BJ (cell line): ENCODE data around the gene HDHD3. TPM values are rescaled to one million over a fixed set of nuclear protein-coding genes. Genes with fewer than 3 reads are reported as not detected.

Source experiments
- CTCF ChIA-PET: fragments of 350-600 bp; formaldehyde crosslinking; extraction: SDS; loops from one replicate; lab custom pipeline; 2021; ENCODE audit warnings: antibody characterized with exemption, inconsistent platforms; lab: Yijun Ruan, JAX
- POLR2A ChIA-PET: fragments of 300-600 bp; sonication (Branson Sonifier 250); formaldehyde crosslinking; extraction: SDS; loops from one replicate; lab custom pipeline; 2021; ENCODE audit warnings: antibody characterized with exemption; lab: Charles Lee
- DNase-seq: peaks from one replicate; pipeline ENCODE4 v3.0.0-alpha.2; 2011; ENCODE audit warnings: low read depth
- H3K27me3 ChIP-seq: 2 replicates; pipeline ENCODE4 v1.6.0; 2011; ENCODE audit warnings: low read length; ENCODE audit not compliant: control insufficient read depth, insufficient read depth
- H3K36me3 ChIP-seq: 2 replicates; pipeline ENCODE4 v1.5.1; 2011; ENCODE audit warnings: low read length; ENCODE audit not compliant: control insufficient read depth, insufficient read depth
- H3K4me3 ChIP-seq: 2 replicates; pipeline ENCODE4 v1.5.1; 2011; ENCODE audit warnings: low read depth, mild to moderate bottlenecking, control low read depth, low read length
- polyA plus RNA-seq: library from polyadenylated mRNA; depleted of rRNA; stranded (reverse); fragments of >200 nt; gene quantifications from 2 replicates; pipeline ENCODE4 v1.2.3, GENCODE V29; 2011
- TF ChIP-seq, protein P1 (sequence below): IDR thresholded peaks from 2 replicates; pipeline ENCODE4 v1.5.1; 2011; ENCODE audit warnings: low read depth, mild to moderate bottlenecking, control low read depth, inconsistent platforms, low read length, moderate library complexity; ENCODE audit not compliant: insufficient read depth

Gene HDHD3
- polyA plus RNA-seq, 1 experiment: 14.2 TPM

DNA sequence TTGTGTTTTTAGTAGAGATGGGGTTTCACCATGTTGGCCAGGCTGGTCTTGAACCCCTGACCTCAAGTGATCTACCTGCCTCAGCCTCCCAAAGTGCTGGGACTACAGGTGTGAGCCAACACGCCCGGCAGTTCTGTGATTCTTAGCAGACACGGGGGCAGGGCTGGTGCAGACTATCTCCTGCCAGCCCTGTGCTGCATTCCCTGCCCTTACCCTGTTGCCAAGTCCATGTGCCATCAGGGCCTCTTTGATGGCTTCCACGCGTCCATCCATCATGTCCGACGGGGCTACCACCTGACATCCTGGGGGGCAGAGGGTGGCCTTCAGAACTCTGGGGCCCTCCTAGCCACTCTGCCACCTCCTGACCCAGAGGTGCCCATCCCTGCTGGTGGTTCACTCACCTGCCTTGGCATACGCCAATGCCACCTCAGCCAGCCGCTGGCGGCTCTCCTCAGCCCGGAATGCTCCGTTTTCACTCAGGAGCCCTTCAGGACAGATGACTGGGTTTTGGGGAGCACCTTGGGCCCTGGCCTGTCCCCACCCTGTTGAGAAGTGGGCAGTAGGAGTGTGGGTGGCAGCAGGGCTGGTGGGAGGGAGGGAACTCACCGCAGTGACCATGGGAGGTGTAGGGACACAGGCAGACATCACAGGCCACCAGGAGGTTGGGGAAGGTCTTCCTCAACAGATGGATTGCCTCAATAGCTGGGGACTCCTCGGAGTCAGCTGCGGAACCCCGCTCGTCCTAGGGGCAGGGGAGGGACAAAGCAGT is 13.6 kb upstream of the HDHD3 start:
- H3K4me3 ChIP-seq: no peak overlapping the region
- ChIA-PET POLR2A (no interaction called here), CTCF (interaction anchor here (1.3 kb wide), 1 partner anchor 10 kb away, joined by 4 read pairs; the partner anchor contains the start of gene ALAD)
- H3K36me3 ChIP-seq: peaks cover 23% of the 10 kb centered on the region
- H3K27me3 ChIP-seq: no peaks in the 10 kb centered on the region
- TF ChIP-seq, protein P1, sequence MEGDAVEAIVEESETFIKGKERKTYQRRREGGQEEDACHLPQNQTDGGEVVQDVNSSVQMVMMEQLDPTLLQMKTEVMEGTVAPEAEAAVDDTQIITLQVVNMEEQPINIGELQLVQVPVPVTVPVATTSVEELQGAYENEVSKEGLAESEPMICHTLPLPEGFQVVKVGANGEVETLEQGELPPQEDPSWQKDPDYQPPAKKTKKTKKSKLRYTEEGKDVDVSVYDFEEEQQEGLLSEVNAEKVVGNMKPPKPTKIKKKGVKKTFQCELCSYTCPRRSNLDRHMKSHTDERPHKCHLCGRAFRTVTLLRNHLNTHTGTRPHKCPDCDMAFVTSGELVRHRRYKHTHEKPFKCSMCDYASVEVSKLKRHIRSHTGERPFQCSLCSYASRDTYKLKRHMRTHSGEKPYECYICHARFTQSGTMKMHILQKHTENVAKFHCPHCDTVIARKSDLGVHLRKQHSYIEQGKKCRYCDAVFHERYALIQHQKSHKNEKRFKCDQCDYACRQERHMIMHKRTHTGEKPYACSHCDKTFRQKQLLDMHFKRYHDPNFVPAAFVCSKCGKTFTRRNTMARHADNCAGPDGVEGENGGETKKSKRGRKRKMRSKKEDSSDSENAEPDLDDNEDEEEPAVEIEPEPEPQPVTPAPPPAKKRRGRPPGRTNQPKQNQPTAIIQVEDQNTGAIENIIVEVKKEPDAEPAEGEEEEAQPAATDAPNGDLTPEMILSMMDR: no peak
- DNase-seq: no peak

DNA sequence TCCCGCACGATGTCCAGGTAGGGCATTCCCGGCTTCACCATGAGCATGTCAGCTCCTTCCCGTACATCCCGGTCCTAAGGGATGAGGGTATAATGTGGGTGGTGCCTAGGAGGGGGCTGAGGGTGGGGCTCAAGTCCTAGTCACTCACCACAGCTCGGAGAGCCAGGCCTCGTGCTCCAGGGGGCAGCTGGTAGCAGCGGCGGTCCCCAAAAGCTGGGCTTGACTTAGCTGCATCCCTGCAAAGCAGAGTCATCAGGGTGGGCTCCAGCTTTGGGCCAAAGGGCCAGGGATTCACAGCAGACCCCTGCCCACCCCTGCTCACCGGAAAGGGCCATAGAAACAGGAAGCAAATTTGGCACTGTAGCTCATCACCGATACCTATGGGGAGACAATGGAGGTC is 12.7 kb upstream of the HDHD3 start:
- no peak overlapping the region for H3K4me3 ChIP-seq
- TF ChIP-seq, protein P1: no peak
- H3K27me3 ChIP-seq: no peaks in the 10 kb centered on the region
- CTCF ChIA-PET: no interaction called here
- DNase-seq: no peak
- H3K36me3 ChIP-seq: peaks cover 23% of the 10 kb centered on the region
- POLR2A ChIA-PET: no interaction called here

DNA sequence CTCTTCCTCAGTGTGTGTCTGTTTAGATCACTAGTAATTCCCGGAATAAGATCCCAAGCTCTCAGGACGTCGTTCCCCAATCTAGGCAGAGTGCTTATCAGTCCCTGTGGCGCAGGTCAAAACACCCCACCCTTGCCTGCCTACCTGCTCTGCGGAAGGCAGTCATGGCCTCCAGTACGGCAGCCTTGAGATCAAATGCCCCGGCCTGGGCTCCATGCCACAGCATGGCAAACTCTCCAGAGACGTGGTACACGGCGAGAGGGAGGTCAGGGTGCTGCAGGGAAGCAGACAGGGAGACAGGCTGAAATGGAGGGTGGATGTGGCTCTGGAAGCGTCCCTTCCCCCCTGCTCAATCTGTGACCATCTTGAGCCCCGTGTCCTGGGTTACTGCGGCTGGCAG is 12.0 kb upstream of the HDHD3 start:
- DNase-seq: no peak
- POLR2A ChIA-PET: no interaction called here
- TF ChIP-seq, protein P1: no peak
- H3K36me3 ChIP-seq: peaks cover 23% of the 10 kb centered on the region
- H3K27me3 ChIP-seq: no peaks in the 10 kb centered on the region
- H3K4me3 ChIP-seq: no peak overlapping the region
- CTCF ChIA-PET: interaction anchor here (1.0 kb wide), 1 partner anchor 10 kb away, joined by 4 read pairs; no protein-coding TSS in a partner anchor

DNA sequence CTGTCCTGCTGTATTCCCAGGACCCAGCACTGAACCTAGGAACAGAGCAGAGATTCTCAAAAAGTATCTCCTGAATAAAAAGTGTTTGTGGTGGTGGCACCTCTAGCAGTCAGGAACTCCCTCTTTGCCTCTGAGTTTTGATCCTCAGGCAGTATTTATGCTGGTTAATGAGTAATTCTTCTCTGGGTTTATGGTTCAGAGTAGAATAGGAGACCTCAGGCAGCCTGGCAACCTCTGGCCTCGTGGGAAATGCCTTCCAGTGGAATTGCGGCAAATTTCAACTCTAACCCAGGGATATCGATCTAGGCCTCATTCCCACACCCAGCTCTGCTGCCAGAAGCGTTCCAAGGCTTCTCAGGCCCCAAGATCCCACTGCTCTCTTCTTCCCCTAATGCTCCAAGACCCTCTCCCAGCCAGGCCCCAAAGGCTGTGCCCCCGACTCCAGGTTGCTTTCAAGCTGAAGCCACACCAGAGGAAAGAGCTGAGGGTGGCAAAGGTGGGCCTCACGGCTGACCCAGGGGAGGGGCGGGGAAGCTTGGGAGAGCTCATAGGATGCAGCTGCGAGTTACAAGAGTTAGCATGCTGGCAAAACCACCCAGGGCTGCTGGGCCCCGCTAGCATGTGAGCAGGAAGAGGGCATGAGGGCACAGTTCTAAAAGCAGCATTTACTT is 10.9 kb upstream of the HDHD3 start:
- H3K36me3 ChIP-seq: peaks cover 22% of the 10 kb centered on the region
- no peak for DNase-seq
- ChIA-PET CTCF (interaction anchor here (1.0 to 1.9 kb wide), 2 partner anchors 11 to 13 kb away, joined by 4 to 6 read pairs; partner anchors contain the start of gene ALAD), POLR2A (no interaction called here)
- H3K27me3 ChIP-seq: no peaks in the 10 kb centered on the region
- TF ChIP-seq, protein P1: no peak
- H3K4me3 ChIP-seq: no peak overlapping the region

DNA sequence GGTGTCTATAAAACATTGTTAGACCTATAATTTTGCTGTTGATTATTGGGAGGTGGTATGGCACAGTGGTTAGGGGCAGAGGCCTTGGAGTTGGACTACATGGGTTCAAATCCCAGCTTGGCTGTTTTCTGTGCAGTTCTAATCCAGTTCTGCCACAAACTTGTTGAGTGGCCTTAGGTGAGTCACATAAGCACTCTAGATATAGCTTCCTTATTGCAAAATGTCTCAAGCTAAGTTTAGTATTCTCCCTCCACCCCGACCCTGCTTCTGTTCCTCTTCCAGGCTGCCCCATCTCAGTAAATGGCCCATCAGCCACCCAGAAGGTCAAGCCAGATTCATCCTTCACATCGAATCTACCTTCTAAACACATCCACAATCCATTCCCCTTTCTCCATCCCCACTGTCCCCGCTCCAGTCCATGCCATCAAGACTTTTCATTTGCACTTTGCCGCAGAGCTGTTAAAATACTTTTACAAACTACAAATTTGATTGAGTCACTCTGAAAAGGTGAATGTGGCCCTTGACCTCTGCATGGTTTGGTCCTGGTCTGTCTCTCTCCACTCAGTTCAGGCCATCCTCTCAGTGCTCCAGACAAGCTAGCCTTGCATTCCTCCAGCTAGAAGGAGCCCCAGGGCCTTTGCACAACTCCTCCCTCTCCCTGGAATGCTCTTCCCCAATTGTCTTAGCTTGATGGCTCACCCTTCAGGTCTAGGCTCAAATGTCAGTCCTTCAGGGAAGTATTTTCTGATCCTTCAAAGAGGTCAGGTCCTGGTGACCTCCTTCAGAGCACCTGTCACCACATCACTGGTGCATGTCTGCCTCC is 10.0 kb upstream of the HDHD3 start:
- Histone ChIP-seq H3K36me3 (peaks cover 21% of the 10 kb centered on the region), H3K27me3 (no peaks in the 10 kb centered on the region), H3K4me3 (no peak overlapping the region)
- TF ChIP-seq, protein P1: no peak
- no peak for DNase-seq
- ChIA-PET CTCF (interaction anchor here (0.9 to 1.9 kb wide), 2 partner anchors 11 to 14 kb away, joined by 3 to 6 read pairs; partner anchors contain the start of gene ALAD), POLR2A (no interaction called here)
